ENCODE results near the gene CDH4.

DNA sequence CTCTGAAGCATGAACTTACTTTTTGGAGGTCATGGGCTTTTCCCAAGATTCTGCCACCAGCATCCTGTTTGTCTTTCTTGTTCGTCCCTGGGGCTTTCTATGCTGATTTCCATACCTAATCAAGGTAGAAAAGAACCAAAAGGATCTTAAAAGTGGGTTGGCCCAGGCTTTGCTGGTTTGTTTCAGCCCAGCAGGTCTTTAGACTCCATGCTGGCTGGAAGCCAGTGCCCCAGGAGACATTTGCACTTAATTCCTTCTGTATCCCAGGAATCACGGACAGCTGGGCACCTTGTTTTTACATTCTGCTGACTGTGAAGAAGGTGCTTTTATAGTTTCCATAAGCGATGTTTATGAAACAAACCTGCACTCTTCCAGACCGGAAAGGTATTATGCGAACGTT lies 195.9 kb downstream of the CDH4 start:
- TF ChIP-seq POLR2A (IDR thresholded peaks at IDR 0.05), result no peak
- TF ChIP-seq, protein P1, sequence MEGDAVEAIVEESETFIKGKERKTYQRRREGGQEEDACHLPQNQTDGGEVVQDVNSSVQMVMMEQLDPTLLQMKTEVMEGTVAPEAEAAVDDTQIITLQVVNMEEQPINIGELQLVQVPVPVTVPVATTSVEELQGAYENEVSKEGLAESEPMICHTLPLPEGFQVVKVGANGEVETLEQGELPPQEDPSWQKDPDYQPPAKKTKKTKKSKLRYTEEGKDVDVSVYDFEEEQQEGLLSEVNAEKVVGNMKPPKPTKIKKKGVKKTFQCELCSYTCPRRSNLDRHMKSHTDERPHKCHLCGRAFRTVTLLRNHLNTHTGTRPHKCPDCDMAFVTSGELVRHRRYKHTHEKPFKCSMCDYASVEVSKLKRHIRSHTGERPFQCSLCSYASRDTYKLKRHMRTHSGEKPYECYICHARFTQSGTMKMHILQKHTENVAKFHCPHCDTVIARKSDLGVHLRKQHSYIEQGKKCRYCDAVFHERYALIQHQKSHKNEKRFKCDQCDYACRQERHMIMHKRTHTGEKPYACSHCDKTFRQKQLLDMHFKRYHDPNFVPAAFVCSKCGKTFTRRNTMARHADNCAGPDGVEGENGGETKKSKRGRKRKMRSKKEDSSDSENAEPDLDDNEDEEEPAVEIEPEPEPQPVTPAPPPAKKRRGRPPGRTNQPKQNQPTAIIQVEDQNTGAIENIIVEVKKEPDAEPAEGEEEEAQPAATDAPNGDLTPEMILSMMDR (IDR thresholded peaks at IDR 0.05), result no peak
